GM12878 (cell line): ENCODE data around the gene COL25A1.

Source experiments
- BACH1 ChIP-seq: fragments of 450-650 bp; IDR thresholded peaks from 2 replicates; pipeline ENCODE4 v1.6.1; 2017; ENCODE audit warnings: mild to moderate bottlenecking, borderline replicate concordance
- CBX5 ChIP-seq: sonication (generic); IDR thresholded peaks from 2 replicates; pipeline ENCODE4 v1.6.1; 2016; ENCODE audit warnings: low read depth, moderate library complexity, mild to moderate bottlenecking, inconsistent platforms
- CTCF ChIP-seq, 3 experiments: IDR thresholded peaks in 2 of 3; conservative IDR thresholded peaks in 1 of 3; 2 replicates each; pipeline ENCODE4 v1.5.1; 2011; ENCODE audit warnings: low read depth in 3 of 3, low read length in 3 of 3, mild to moderate bottlenecking in 3 of 3, control low read depth in 2 of 3, moderate library complexity in 2 of 3, inconsistent platforms in 1 of 3, mixed read lengths in 1 of 3; ENCODE audit not compliant: control insufficient read depth in 2 of 3, insufficient read depth in 1 of 3; ENCODE audit errors: extremely low read depth in 1 of 3
- EGR1 ChIP-seq, 2 experiments: IDR thresholded peaks; 1 replicate in 1 of 2; 2 replicates in 1 of 2; pipeline ENCODE4 v1.6.1; 2011 to 2012; ENCODE audit warnings: low read depth in 2 of 2, low read length in 2 of 2, borderline replicate concordance in 1 of 2, mild to moderate bottlenecking in 1 of 2, moderate library complexity in 1 of 2
- SPI1 ChIP-seq: IDR thresholded peaks from 2 replicates; pipeline ENCODE4 v1.6.1; 2011; ENCODE audit warnings: low read depth, mild to moderate bottlenecking, low read length, moderate library complexity, borderline replicate concordance; ENCODE audit not compliant: insufficient read depth
- SREBF1 ChIP-seq: IDR thresholded peaks from 2 replicates; pipeline ENCODE4 v1.6.1; 2012; ENCODE audit warnings: mild to moderate bottlenecking, low read length

- no peak for TF ChIP-seq EGR1 (IDR thresholded peaks at IDR 0.05; ENCODE audit: borderline replicate concordance in 1 of 2, low read depth in 2 of 2, low read length in 2 of 2)
- no peak for TF ChIP-seq CBX5
- TF ChIP-seq CTCF (IDR thresholded peaks at IDR 0.05 in 2 of 3, conservative IDR thresholded peaks at IDR 0.05 in 1 of 3; ENCODE audit: control insufficient read depth in 2 of 3, extremely low read depth in 1 of 3, insufficient read depth in 1 of 3, low read depth in 3 of 3, low read length in 3 of 3), result no peak
- TF ChIP-seq SPI1, result no peak
- no peak for TF ChIP-seq SREBF1
- TF ChIP-seq BACH1, result no peak
Measured at GRCh38 chr4:109211671-109212070, 90.8 kb downstream of the COL25A1 start.
